ENCODE data around the gene SIRPB2. TPM values are rescaled to one million over a fixed set of nuclear protein-coding genes. Genes with fewer than 3 reads are reported as not detected.

SIRPB2 gene
- polyA plus RNA-seq, 4 donors: 0.81 to 1.7 (median 0.84) TPM; not detected in 1

DNA sequence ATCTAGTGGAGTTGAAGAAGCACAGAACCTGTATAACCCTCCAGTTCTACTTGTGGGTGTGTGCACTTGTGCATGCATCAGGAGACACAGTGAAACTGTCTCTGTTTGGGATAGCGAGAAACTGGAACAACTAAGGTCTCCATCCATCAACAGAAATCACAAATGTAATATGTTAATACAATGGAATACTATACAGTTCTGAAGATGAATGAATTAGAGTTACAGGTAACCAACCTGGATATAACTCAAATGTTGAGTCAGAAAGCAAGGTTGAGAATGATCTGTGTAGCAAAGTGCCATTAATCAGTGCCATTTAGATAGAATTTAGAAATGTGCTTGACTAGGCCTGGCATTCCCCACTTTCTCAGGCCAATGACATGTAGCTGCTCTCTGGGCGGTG lies 20.0 kb downstream of the SIRPB2 start:
- Histone ChIP-seq H3K4me1 (ENCODE audit: control insufficient read depth in 3 of 3, insufficient read depth in 2 of 3, low read depth in 1 of 3, low read length in 2 of 3) (peaks cover 8 to 65% (median 8%) of the 10 kb centered on the region in 3 donors), H3K36me3 (ENCODE audit: control insufficient read depth in 3 of 3, insufficient read depth in 2 of 3, low read depth in 1 of 3, low read length in 3 of 3) (no peaks in the 10 kb centered on the region), H3K4me3 (ENCODE audit: low read depth in 1 of 3, low read length in 3 of 3) (no peak overlapping the region), H3K27me3 (ENCODE audit: control insufficient read depth in 3 of 3, insufficient read depth in 3 of 3, low read length in 3 of 3) (no peaks in the 10 kb centered on the region), H3K27ac (ENCODE audit: low read depth in 1 of 3, low read length in 2 of 3) (peak overlapping the region in 1 of 3 donors; percentile 57), H3K9me3 (ENCODE audit: control insufficient read depth in 2 of 2, insufficient read depth in 1 of 2, low read depth in 1 of 2, low read length in 1 of 2) (no peaks in the 10 kb centered on the region)
- DNase-seq (no peak), FAIRE-seq (no peak)
- 92 to 98% (median 98%) methylated on average over 2 of the region's 2 CpGs for WGBS, 3 donors

DNA sequence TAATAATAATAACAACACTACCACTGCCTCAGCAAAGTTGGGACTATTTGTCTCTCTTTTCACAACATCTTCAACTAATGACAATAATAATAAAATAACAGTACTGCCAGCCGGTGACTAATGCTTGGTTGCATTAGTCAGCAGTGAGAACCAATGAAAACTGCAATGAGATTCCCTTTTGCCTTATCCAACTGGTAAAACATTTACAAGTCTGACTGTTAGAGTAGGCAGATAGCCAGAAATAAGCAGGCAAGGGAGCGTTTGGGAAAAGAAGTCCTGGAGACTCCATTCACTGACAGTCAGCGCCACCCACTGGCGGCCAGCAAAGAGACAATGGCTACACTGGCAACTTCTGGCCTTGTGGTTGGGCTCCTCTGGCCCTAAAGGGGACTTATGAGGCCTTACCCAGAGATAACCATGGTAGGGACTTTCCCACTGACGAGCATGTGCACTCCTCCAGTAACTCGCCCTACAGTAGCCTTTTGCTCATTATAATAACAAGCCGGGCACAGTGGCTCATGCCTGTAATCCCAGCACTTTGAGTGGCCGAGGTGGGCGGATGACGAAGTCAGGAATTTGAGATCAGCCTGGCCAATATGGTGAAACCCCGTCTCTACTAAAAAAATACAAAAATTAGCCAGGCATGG lies 21.2 kb downstream of the SIRPB2 start:
- Histone ChIP-seq H3K27ac (ENCODE audit: low read depth in 1 of 3, low read length in 2 of 3) (peak overlapping the region in 1 of 3 donors; percentile 44), H3K36me3 (ENCODE audit: control insufficient read depth in 3 of 3, insufficient read depth in 2 of 3, low read depth in 1 of 3, low read length in 3 of 3) (no peaks in the 10 kb centered on the region), H3K4me3 (ENCODE audit: low read depth in 1 of 3, low read length in 3 of 3) (no peak overlapping the region), H3K4me1 (ENCODE audit: control insufficient read depth in 3 of 3, insufficient read depth in 2 of 3, low read depth in 1 of 3, low read length in 2 of 3) (peaks cover 13 to 73% (median 13%) of the 10 kb centered on the region in 3 donors), H3K27me3 (ENCODE audit: control insufficient read depth in 3 of 3, insufficient read depth in 3 of 3, low read length in 3 of 3) (no peaks in the 10 kb centered on the region), H3K9me3 (ENCODE audit: control insufficient read depth in 2 of 2, insufficient read depth in 1 of 2, low read depth in 1 of 2, low read length in 1 of 2) (no peaks in the 10 kb centered on the region)
- peak; percentile 95 to 98 for DNase-seq
- FAIRE-seq: peak; percentile 92
- 24 to 38% (median 28%) methylated on average over 11 of the region's 11 CpGs for WGBS, 3 donors

GRCh38 chr20:1469306-1469905 lies 21.8 kb downstream of the SIRPB2 start:
- H3K4me3 ChIP-seq (ENCODE audit: low read depth in 1 of 3, low read length in 3 of 3): no peak overlapping the region
- FAIRE-seq (no peak), DNase-seq (no peak)
- H3K9me3 ChIP-seq (ENCODE audit: control insufficient read depth in 2 of 2, insufficient read depth in 1 of 2, low read depth in 1 of 2, low read length in 1 of 2): no peaks in the 10 kb centered on the region
- 52 to 70% (median 53%) methylated on average over 9 of the region's 9 CpGs for WGBS, 3 donors
- peak overlapping the region in 2 of 3 donors; percentile 29 to 44 for H3K27ac ChIP-seq (ENCODE audit: low read depth in 1 of 3, low read length in 2 of 3)
- H3K4me1 ChIP-seq (ENCODE audit: control insufficient read depth in 3 of 3, insufficient read depth in 2 of 3, low read depth in 1 of 3, low read length in 2 of 3): peaks cover 13 to 74% (median 14%) of the 10 kb centered on the region in 3 donors
- no peaks in the 10 kb centered on the region for H3K36me3 ChIP-seq (ENCODE audit: control insufficient read depth in 3 of 3, insufficient read depth in 2 of 3, low read depth in 1 of 3, low read length in 3 of 3)
- H3K27me3 ChIP-seq (ENCODE audit: control insufficient read depth in 3 of 3, insufficient read depth in 3 of 3, low read length in 3 of 3): no peaks in the 10 kb centered on the region

GRCh38 chr20:1468117-1468624 lies 23.0 kb downstream of the SIRPB2 start:
- Histone ChIP-seq H3K27me3 (ENCODE audit: control insufficient read depth in 3 of 3, insufficient read depth in 3 of 3, low read length in 3 of 3) (no peaks in the 10 kb centered on the region), H3K4me3 (ENCODE audit: low read depth in 1 of 3, low read length in 3 of 3) (peak overlapping the region in 1 of 3 donors; percentile 25), H3K36me3 (ENCODE audit: control insufficient read depth in 3 of 3, insufficient read depth in 2 of 3, low read depth in 1 of 3, low read length in 3 of 3) (peaks cover 0 to 4% (median 2%) of the 10 kb centered on the region in 3 donors), H3K9me3 (ENCODE audit: control insufficient read depth in 2 of 2, insufficient read depth in 1 of 2, low read depth in 1 of 2, low read length in 1 of 2) (no peaks in the 10 kb centered on the region), H3K4me1 (ENCODE audit: control insufficient read depth in 3 of 3, insufficient read depth in 2 of 3, low read depth in 1 of 3, low read length in 2 of 3) (peaks cover 15 to 66% (median 16%) of the 10 kb centered on the region in 3 donors), H3K27ac (ENCODE audit: low read depth in 1 of 3, low read length in 2 of 3) (peak overlapping the region in 2 of 3 donors; percentile 87 to 90)
- WGBS, 3 donors: 40 to 63% (median 59%) methylated on average over 7 of the region's 7 CpGs
- no peak for FAIRE-seq
- no peak for DNase-seq

- Histone ChIP-seq H3K4me3 (ENCODE audit: low read depth in 1 of 3, low read length in 3 of 3) (peak overlapping the region in 2 of 3 donors; percentile 25 to 85), H3K27me3 (ENCODE audit: control insufficient read depth in 3 of 3, insufficient read depth in 3 of 3, low read length in 3 of 3) (no peaks in the 10 kb centered on the region), H3K9me3 (ENCODE audit: control insufficient read depth in 2 of 2, insufficient read depth in 1 of 2, low read depth in 1 of 2, low read length in 1 of 2) (no peaks in the 10 kb centered on the region), H3K36me3 (ENCODE audit: control insufficient read depth in 3 of 3, insufficient read depth in 2 of 3, low read depth in 1 of 3, low read length in 3 of 3) (peaks cover 0 to 6% (median 2%) of the 10 kb centered on the region in 3 donors), H3K27ac (ENCODE audit: low read depth in 1 of 3, low read length in 2 of 3) (peak overlapping the region; percentile 61 to 95 (median 90)), H3K4me1 (ENCODE audit: control insufficient read depth in 3 of 3, insufficient read depth in 2 of 3, low read depth in 1 of 3, low read length in 2 of 3) (peaks cover 15 to 60% (median 16%) of the 10 kb centered on the region in 3 donors)
- FAIRE-seq: no peak
- 4 to 33% (median 19%) methylated on average over 22 of the region's 22 CpGs for WGBS, 3 donors
- peak; percentile 81 to 87 for DNase-seq
These were observed 23.7 kb downstream of the SIRPB2 start for GRCh38 chr20:1467355-1468116.

GRCh38 chr20:1467082-1467354 lies 24.2 kb downstream of the SIRPB2 start:
- Histone ChIP-seq H3K36me3 (ENCODE audit: control insufficient read depth in 3 of 3, insufficient read depth in 2 of 3, low read depth in 1 of 3, low read length in 3 of 3) (peaks cover 0 to 6% (median 2%) of the 10 kb centered on the region in 3 donors), H3K4me1 (ENCODE audit: control insufficient read depth in 3 of 3, insufficient read depth in 2 of 3, low read depth in 1 of 3, low read length in 2 of 3) (peaks cover 15 to 55% (median 16%) of the 10 kb centered on the region in 3 donors), H3K4me3 (ENCODE audit: low read depth in 1 of 3, low read length in 3 of 3) (peak overlapping the region in 2 of 3 donors; percentile 25 to 85), H3K27ac (ENCODE audit: low read depth in 1 of 3, low read length in 2 of 3) (peak overlapping the region; percentile 61 to 95 (median 90)), H3K27me3 (ENCODE audit: control insufficient read depth in 3 of 3, insufficient read depth in 3 of 3, low read length in 3 of 3) (no peaks in the 10 kb centered on the region), H3K9me3 (ENCODE audit: control insufficient read depth in 2 of 2, insufficient read depth in 1 of 2, low read depth in 1 of 2, low read length in 1 of 2) (no peaks in the 10 kb centered on the region)
- 0 to 4% (median 2%) methylated on average over 6 to 7 of the region's 7 CpGs for WGBS, 3 donors
- FAIRE-seq: no peak
- no peak for DNase-seq

DNA sequence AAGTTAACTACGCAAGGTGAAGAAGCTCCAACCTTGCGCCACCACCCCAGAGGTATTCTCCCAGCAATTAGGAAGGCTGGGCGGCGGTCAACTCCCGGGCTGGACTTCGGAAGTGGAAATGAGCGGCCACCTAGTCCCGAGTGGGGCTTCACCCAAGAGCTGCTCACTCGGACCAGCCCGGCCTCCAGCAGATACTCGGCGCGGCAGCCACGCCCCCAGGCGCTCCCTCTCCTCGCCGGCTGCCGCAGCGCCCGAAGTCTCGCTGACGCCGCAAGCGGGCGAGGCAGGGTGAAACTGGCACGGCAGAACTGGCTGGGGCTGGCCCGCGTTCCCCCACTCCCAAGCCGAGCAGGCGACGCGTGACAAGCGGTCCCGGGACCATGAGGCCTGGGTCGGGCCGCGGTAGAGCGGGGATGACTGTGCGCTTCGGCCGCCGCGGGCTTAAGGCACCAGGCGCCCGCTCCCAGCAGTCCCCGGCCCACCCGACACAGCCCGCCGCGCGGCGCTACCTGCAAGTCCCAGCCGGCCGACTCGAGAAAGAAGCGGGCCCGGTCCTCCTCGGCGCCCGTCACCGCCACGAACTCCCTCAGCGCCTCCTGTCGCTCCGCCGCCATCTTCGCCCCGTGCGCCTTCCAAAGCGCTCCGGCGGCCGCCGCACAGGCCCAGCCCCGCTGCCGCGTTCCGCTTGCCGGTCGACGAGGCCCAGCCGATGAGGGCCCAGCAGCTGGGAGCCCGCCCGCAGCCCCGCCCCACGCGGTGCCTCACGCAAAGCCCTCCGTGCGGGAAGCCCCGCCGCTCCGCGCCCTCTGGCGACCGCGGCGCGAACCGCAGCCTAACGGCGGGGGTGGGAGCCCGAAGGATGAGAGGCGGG lies 24.8 kb downstream of the SIRPB2 start, which contains the start of gene NSFL1C:
Gene NSFL1C, minus strand, starts transcription at position 639 of the 871 bp plus-strand sequence. Its CDS starts 25 bp downstream, at position 614.
- Histone ChIP-seq H3K9me3 (ENCODE audit: control insufficient read depth in 2 of 2, insufficient read depth in 1 of 2, low read depth in 1 of 2, low read length in 1 of 2) (no peaks in the 10 kb centered on the region), H3K27ac (ENCODE audit: low read depth in 1 of 3, low read length in 2 of 3) (peak within 1 kb of the TSS; percentile 90 to 95 (median 90)), H3K36me3 (ENCODE audit: control insufficient read depth in 3 of 3, insufficient read depth in 2 of 3, low read depth in 1 of 3, low read length in 3 of 3) (peaks cover 0 to 6% (median 2%) of the 10 kb centered on the region in 3 donors), H3K27me3 (ENCODE audit: control insufficient read depth in 3 of 3, insufficient read depth in 3 of 3, low read length in 3 of 3) (no peaks in the 10 kb centered on the region), H3K4me1 (ENCODE audit: control insufficient read depth in 3 of 3, insufficient read depth in 2 of 3, low read depth in 1 of 3, low read length in 2 of 3) (peaks cover 15 to 49% (median 16%) of the 10 kb centered on the region in 3 donors), H3K4me3 (ENCODE audit: low read depth in 1 of 3, low read length in 3 of 3) (peak within 1 kb of the TSS; percentile 79 to 90 (median 85))
- 1% methylated on average over 65 to 104 of the region's 104 CpGs for WGBS, 3 donors
- FAIRE-seq: no peak
- peak; percentile 91 to 99 for DNase-seq

Measured in small intestine (tissue), 7 donors.